GM10266 (cell line): Measurements from ENCODE around the gene UGT1A4.

Experiments used
- DNase-seq: peaks from one replicate; pipeline ENCODE4 v3.0.0; 2012; ENCODE audit errors: extremely low spot score
- CTCF ChIP-seq: IDR thresholded peaks from 2 replicates; pipeline ENCODE4 v1.5.1; 2012; ENCODE audit warnings: mild to moderate bottlenecking, low read depth; ENCODE audit not compliant: control insufficient read depth, insufficient read depth; ENCODE audit errors: missing control alignments

The UGT1A4 gene

GRCh38 chr2:233799087-233799665, 80.6 kb downstream of the UGT1A4 start:
- DNase-seq = no peak
- TF ChIP-seq CTCF = no peak

GRCh38 chr2:233799716-233800115, 81.2 kb downstream of the UGT1A4 start:
- no peak for TF ChIP-seq CTCF
- DNase-seq = no peak

DNA sequence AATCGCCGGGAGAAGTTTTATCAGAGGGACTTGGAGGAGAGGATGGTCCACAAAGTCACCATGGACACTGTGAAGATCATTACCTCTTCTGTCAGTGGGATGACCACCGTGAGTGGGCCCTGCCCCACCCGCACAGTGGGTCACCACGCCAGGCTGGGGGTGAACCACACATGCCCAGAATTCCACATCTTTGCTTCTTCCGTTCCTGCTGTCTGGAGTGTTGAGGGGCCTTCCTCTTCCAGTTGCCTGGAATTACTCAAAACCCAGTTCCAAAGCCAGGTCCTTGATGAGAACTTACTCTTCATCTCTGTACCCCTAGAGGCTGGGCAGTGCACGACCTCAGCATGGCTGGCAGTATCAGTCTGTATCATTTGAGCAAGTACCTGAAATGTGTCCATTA, 81.7 kb downstream of the UGT1A4 start:
- DNase-seq = no peak
- TF ChIP-seq CTCF = no peak

- no peak for DNase-seq
- TF ChIP-seq CTCF = no peak
These were observed 83.0 kb downstream of the UGT1A4 start for GRCh38 chr2:233801357-233802131.

DNA sequence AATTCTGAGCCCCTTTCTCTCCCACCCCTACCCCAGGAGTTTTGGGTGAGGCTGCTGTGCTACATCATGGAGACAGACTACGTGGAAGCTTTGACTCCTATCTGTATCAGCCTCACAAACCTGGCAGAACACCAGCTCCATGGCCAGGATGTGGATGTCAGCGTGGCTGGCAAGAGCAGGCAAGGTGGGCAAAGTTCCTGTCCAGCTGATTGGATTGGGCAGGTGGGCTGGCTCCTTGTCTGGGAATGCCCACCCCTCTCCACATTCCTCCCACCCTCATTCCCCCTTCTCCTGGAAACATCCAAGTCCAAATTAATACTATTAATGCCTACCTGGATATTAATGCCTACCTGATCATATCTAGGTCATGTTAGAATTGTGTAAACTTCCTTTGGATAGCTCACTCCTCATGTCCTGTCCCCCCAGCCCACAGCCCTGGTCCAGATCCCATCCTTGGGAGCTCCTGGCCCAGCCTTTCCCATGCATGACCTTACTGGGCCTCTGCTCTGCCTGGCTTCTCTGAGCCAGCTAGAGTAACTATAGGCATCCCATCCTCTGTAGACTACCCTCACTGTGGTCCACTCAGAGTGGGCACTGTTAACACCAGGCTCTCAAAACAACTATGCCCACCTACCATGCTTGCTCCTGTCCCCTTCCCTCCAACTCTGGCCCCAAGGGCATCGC, 83.7 kb downstream of the UGT1A4 start:
- TF ChIP-seq CTCF = no peak
- DNase-seq = no peak

DNA sequence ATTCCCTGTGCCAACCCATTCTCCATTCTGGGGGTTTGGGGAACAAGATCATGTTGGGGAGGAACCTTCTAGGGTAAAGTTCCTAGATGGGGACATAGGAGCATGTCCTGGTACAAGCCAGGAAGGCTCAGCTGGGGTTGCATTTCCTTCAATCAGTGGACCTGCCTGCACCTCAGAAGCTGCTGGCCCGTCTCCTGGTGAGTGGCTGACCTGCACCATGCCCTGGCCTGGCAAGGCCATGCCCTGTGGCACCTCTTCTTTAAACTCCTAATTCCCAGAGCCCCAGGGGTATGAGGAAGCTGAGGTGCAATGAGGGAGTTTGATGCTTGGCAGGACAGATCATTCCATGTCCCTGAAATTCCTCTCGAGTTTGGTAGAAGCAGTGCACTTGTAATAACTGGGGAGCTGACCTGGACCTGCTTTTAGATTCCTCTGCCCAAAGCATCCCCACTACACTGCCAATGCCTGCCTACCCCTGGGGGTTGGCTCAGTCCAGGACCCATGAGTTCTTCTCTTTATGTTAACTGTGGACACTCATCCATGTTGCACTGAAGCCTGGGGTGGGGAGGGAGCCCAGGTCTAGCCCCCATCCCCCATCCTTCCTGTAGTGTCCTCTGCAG, 84.9 kb downstream of the UGT1A4 start:
- DNase-seq = no peak
- TF ChIP-seq CTCF = no peak
